GM21723 (cell line): ENCODE results near the gene SLC35G2.
"Not testable (repeated sequence)": the region's sequence is repeated elsewhere in the genome, so short reads cannot be mapped to it uniquely, and the experiment has no call there.

ENCODE experiments used
- ATAC-seq: cut with Tn5 transposase; IDR thresholded peaks from one replicate; pipeline ENCODE4 v1.9.1; 2021; ENCODE audit warnings: mild to moderate bottlenecking, moderate library complexity; ENCODE audit not compliant: unreplicated experiment

The SLC35G2 gene

DNA sequence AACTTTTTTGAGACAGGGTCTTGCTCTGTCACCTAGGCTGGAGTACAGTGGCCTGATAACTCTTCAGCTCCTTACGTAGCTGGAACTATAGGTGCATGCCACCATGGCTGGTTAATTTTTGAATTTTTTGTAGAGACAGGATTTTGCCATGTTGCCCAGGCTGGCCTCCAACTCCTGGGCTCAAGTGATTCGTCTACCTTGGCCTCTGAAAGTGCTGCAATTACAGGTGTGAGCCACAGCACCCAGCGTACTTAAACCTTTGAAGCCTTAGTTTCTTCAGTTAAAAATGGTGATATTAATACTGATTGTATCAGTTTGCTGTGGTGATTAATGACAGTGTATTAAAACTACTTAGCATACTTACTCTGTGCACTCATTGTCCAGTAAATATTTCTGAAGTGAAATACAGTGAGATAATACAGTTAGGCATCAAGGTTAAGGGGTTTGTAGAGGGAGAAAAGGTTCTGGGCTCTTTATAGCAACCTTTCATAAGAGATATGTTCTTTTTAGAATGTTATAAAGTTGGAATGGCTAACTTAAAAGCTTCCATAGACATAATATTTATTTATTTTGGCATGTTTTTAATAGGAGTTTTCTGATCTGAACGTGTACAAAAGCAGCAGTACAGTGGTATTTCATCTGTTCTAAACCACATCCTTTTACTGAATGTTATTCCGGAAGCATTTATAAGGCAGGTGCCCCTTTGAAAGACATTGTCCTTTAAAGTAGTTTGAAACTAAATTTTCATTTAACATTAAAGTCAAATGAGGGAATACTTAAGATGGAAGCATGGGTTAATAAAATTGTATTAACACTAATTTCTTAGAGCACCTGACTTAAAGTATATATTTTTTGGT is 66.7 kb downstream of the SLC35G2 start:
- ATAC-seq, result peak; percentile 54

DNA sequence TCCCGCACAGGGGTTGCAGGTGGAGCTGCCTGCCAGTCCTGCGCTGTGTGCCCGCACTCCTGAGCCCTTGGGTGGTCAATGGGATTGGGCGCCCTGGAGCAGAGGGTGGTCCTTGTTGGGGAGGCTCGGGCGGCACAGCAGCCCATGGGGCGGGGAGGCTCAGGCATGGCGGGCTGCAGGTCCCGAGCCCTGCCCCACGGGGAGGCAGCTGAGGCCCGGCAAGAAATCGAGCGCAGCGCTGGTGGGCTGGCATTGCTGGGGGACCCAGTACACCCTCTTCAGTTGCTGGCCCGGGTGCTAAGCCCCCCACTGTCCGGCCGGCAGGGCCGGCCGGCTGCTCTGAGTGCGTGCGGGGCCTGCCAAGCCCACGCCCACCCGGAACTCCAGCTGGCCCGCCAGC is 71.0 kb downstream of the SLC35G2 start:
- ATAC-seq, result no peak

DNA sequence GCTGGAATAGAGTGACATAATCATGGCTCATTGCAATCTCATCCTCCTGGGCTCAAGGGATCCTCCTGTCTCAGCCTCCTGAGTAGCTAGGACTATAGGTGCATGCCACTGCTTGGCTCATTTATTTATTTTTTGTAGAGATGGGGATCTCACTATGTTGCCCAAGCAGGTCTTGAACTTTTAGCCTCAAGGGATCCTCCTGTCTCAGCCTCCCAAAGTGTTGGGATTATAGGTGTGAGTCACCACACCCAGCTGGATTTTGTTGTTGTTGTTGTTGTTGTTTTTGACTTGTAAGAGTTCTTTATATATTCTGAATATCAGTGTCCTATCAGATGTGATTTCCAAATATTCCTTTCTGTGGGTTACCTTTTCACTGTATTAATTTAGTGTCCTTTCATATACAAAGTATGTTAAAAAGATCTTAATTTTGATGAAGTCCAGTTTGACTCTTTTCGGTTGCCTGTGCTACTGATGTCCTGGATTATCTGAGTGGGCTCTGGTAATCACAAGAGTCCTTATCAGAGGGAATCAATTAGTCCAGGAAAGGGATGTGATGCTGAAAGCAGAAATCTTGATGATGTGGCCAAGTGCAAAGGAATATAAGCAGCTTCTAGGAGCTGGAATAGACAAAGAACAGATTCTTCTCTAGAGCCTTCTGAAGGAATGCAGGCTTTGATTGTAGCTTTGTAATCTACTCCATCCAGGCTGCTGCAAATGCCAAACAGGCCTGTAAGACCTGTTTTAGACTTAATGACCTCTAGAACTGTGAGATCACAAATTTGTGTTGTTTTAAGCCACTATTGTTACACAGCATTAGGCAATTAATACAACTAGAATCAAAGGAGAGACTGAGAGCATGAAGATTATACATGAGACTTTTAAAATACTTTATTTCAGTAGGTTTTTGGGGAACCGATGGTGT is 73.3 kb downstream of the SLC35G2 start:
- ATAC-seq, result no peak

DNA sequence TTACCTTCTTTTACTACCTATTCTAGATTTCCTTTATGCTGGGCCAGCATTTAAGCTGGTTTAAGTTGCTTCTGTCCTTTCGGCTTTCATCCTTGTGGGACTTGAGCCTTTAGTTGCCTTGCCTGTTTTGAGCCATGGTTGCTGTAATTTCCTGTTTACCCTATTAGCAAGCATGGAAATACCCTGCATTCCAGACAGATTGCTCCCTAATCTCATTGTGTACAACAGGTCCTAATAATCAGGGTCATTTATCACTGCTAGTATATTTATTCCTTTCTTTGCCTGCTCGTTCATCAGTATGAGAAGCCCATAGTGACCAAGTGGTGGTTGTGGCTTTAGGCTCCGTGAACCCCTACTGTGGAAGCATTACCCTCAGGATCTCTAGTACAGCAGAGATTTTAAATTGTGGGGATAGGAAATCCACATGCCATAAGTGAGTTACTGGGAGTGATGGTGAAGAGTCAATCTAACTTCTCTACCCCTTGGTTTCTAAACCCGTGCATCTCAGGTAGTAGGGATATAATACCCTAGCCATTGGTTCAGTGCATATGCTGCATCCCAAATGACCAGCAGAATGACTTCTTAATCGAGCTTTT is 75.0 kb downstream of the SLC35G2 start:
- no peak for ATAC-seq

DNA sequence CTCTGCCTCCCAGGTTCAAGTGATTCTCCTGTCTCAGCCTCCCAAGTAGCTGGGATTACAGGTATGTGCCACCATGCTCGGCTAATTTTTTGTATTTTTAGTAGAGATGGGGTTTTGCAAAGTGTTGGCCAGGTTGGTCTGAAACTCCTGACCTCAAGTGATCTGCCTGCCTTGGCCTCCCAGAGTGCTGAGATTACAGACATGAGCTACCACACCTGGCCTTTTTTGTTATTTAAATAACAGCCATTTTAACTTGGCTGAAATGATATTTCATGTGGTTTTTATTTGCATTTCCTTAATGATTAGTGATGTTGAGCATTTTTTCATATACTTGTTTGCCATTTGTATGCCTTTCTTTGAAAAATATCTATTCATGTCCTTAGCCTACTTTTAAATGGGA is 78.2 kb downstream of the SLC35G2 start:
- ATAC-seq, result not testable (repeated sequence)

DNA sequence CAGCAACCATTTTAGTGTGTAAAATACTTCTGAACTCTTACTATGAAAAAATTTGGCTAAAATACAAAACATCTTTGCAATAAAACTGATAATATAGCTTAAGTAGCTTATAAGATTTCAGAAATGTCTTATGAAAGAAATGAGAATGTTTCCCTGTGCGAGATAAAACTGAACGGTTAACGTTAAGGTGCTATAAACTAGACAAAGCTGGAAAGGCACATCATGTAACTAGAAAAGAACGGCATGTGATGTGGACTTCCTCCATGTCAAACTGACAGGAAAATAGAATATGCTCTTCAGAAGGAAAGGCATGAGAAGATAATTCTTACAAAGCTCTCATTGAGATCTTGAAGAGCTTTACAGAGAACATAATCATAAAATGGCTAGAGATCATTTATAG is 79.6 kb downstream of the SLC35G2 start:
- no peak for ATAC-seq

DNA sequence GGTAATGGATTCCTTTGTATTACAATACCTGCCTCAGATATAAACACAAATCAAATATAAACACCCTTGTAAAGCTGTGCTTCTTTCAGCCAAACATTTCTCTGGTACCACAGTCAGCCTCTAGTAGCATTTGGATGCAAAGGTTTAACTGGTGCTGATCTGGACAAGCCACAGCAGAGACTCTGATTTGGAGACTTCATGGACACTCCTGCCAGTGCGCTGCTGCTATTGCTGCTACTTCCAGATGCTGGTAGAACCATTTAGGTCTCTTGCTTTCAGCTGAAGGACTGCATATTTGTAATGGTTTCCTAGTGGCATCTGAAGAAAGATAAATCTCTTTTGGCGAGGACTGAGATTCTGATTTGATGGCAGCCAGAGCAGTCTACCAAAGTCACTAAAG is 80.0 kb downstream of the SLC35G2 start:
- ATAC-seq, result no peak

DNA sequence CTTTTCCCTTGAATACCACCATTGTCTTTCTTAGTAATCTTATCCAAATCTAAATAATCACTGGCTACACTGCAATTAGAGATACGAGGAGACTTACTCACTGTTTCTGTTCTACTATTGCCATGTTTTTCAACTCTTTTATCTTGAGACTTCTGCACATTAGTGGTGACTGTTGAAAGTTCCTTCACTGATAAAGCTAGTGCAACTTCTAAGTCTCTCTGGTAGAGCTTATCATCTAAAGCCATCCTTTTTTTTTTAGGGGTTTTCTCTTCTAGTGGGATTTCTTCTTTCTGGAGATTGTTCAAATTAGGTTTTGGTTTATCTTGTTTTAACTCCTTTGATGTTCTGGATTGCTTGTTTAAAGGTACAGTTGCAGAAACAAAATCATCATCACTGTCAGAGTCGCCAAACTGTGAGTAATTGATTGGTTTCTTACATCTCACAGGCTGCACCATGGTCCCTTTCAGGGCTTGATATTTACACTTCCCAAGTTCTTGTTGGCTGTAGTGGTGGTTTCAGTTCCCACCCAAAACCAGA is 80.8 kb downstream of the SLC35G2 start:
- no peak for ATAC-seq

DNA sequence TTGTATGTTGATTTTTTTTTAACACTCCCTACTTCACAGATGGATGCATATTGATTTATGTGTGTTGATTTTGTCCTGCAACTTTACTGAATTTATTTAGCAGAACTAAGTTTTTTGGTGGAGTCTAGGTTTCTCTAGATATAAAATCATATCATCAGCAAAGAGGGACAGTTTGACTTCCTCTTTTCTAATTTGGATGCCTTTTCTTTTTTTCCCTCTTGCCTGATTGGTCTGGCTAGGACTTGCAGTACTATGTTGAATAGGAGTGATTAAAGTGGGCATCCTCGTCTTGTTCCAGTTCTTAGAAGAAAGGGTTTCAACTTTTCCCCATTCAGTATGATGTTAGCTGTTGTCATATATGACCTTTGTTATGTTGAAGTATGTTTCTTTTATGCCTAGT is 81.8 kb downstream of the SLC35G2 start:
- ATAC-seq, result not testable (repeated sequence)

DNA sequence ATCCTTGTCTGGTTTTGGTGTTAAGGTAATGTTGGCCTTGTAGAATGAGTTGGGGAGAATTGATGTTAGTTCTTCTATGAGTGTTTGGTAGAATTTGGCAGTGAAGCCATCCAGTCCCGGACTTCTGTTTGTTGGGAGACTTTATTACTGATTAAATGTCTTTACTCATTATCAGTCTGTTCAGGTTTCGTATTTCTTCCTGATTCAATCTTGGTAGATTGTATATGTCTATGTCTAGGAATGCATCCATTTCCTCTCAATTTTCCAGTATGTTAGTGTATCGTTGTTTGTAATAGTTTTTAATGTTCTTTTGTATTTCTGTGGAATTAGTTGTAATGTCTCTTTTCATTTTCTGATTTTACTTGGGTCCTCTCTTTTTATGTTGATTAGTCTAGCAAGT is 82.5 kb downstream of the SLC35G2 start:
- ATAC-seq, result no peak

DNA sequence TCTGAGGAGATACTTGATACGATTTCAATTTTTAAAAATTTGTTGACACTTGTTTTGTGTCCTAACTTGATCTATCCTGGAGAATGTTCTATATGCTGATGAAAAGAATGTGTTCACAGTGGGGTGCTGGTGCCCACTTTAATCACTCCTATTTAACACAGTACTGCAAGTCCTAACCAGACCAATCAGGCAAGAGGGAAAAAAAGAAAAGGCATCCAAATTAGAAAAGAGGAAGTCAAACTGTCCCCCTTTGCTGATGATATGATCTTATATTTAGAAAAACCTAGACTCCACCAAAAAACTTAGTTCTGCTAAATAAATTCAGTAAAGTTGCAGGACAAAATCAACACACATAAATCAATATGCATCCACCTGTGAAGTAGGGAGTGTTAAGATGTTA is 83.6 kb downstream of the SLC35G2 start:
- ATAC-seq, result not testable (repeated sequence)

DNA sequence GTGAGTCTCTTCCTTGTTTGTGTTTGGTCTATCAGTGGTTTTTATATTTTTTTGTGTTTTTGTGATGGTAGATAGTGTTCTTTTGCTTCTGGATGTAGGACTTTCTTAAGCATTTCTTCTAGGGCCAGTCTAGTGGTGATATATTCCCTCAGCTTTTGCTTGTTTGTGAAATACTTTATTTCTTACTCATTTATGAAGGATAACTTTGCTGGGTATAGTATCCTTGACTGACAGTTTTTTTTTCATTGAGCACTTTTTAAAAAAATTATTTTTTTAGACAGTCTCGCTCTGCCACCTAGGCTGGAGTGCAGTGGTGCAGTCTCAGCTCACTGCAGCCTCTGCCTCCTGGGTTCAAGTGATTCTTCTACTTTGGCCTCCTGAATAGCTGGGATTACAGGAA is 85.0 kb downstream of the SLC35G2 start:
- no peak for ATAC-seq

DNA sequence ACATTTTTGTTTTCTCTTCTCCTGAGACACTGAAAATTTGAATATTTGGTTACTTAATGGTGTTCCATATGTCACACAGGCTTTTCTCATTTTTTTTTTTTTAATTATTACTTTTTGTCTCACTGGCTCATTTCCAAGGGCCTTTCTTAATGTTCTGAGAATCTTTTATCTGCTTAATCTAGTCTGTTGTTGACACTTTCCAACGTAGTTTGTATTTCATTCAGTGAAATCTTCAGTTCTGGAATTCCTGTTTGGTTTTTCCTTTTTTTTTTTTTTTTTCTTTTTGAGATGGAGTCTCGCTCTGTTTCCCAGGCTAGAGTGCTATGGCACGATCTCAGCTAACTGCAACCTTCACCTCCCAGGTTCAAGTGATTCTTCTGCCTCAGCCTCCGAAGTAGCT is 85.8 kb downstream of the SLC35G2 start:
- no peak for ATAC-seq
